Measurements from ENCODE around the gene IQCH. TPM values are rescaled to one million over a fixed set of nuclear protein-coding genes. Genes with fewer than 3 reads are reported as not detected.

IQCH gene
- total RNA-seq, 1 donor from 2014 or later, result 2.0 TPM

- Mint-ChIP-seq H3K36me3 (no peaks in the 10 kb centered on the region), H3K27ac (no peak overlapping the region), H3K9me3 (no peaks in the 10 kb centered on the region), H3K4me3 (no peak overlapping the region), H3K4me1 (ENCODE audit: unreplicated experiment) (no peaks in the 10 kb centered on the region), H3K27me3 (peaks cover 35% of the 10 kb centered on the region)
- TF ChIP-seq CTCF (conservative IDR thresholded peaks at IDR 0.05), result no peak
- no peak for DNase-seq (ENCODE audit: extremely low spot score, unreplicated experiment)
Measured at GRCh38 chr15:67370206-67370954, 115.8 kb downstream of the IQCH start.

GRCh38 chr15:67372543-67372942, 118.0 kb downstream of the IQCH start:
- H3K4me3 Mint-ChIP-seq, result no peak overlapping the region
- H3K36me3 Mint-ChIP-seq, result no peaks in the 10 kb centered on the region
- peaks cover 24% of the 10 kb centered on the region for H3K27me3 Mint-ChIP-seq
- H3K4me1 Mint-ChIP-seq (ENCODE audit: unreplicated experiment), result no peaks in the 10 kb centered on the region
- no peaks in the 10 kb centered on the region for H3K9me3 Mint-ChIP-seq
- no peak for TF ChIP-seq CTCF (conservative IDR thresholded peaks at IDR 0.05)
- no peak overlapping the region for H3K27ac Mint-ChIP-seq
- no peak for DNase-seq (ENCODE audit: extremely low spot score, unreplicated experiment)

GRCh38 chr15:67372986-67373675, 118.5 kb downstream of the IQCH start:
- no peaks in the 10 kb centered on the region for H3K4me1 Mint-ChIP-seq (ENCODE audit: unreplicated experiment)

GRCh38 chr15:67373971-67374370, 119.4 kb downstream of the IQCH start:
- no peak overlapping the region for H3K27ac Mint-ChIP-seq
- H3K36me3 Mint-ChIP-seq, result no peaks in the 10 kb centered on the region

More at GRCh38 chr15:67372986-67373675, 118.5 kb downstream of the IQCH start:
- DNase-seq (ENCODE audit: extremely low spot score, unreplicated experiment), result no peak
- Mint-ChIP-seq H3K27me3 (peaks cover 24% of the 10 kb centered on the region), H3K9me3 (no peaks in the 10 kb centered on the region), H3K36me3 (no peaks in the 10 kb centered on the region), H3K27ac (no peak overlapping the region), H3K4me3 (no peak overlapping the region)
- no peak for TF ChIP-seq CTCF (conservative IDR thresholded peaks at IDR 0.05)

GRCh38 chr15:67379530-67379929, 124.9 kb downstream of the IQCH start:
- Mint-ChIP-seq H3K36me3 (no peaks in the 10 kb centered on the region), H3K4me3 (no peak overlapping the region), H3K27me3 (no peaks in the 10 kb centered on the region), H3K9me3 (no peaks in the 10 kb centered on the region), H3K4me1 (ENCODE audit: unreplicated experiment) (no peaks in the 10 kb centered on the region), H3K27ac (no peak overlapping the region)
- TF ChIP-seq CTCF (conservative IDR thresholded peaks at IDR 0.05), result no peak
- no peak for DNase-seq (ENCODE audit: extremely low spot score, unreplicated experiment)

More at GRCh38 chr15:67373971-67374370, 119.4 kb downstream of the IQCH start:
- no peak for TF ChIP-seq CTCF (conservative IDR thresholded peaks at IDR 0.05)
- no peak overlapping the region for H3K4me3 Mint-ChIP-seq
- H3K27me3 Mint-ChIP-seq, result peaks cover 23% of the 10 kb centered on the region
- no peaks in the 10 kb centered on the region for H3K4me1 Mint-ChIP-seq (ENCODE audit: unreplicated experiment)
- no peak for DNase-seq (ENCODE audit: extremely low spot score, unreplicated experiment)
- H3K9me3 Mint-ChIP-seq, result no peaks in the 10 kb centered on the region
